A375 (cell line): ENCODE results near the gene SRPRB. TPM values are rescaled to one million over a fixed set of nuclear protein-coding genes. Genes with fewer than 3 reads are reported as not detected.

Experiments used
- total RNA-seq: library from RNA; depleted of rRNA; stranded (reverse); fragments of >200 nt; shearing (Covaris generic); gene quantifications from 2 replicates; pipeline ENCODE4 v1.2.3, GENCODE V29; 2014; rRNA removed

The SRPRB gene, protein sequence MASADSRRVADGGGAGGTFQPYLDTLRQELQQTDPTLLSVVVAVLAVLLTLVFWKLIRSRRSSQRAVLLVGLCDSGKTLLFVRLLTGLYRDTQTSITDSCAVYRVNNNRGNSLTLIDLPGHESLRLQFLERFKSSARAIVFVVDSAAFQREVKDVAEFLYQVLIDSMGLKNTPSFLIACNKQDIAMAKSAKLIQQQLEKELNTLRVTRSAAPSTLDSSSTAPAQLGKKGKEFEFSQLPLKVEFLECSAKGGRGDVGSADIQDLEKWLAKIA
- 49.3 and 69.8 TPM in 2 replicates for total RNA-seq

DNA sequence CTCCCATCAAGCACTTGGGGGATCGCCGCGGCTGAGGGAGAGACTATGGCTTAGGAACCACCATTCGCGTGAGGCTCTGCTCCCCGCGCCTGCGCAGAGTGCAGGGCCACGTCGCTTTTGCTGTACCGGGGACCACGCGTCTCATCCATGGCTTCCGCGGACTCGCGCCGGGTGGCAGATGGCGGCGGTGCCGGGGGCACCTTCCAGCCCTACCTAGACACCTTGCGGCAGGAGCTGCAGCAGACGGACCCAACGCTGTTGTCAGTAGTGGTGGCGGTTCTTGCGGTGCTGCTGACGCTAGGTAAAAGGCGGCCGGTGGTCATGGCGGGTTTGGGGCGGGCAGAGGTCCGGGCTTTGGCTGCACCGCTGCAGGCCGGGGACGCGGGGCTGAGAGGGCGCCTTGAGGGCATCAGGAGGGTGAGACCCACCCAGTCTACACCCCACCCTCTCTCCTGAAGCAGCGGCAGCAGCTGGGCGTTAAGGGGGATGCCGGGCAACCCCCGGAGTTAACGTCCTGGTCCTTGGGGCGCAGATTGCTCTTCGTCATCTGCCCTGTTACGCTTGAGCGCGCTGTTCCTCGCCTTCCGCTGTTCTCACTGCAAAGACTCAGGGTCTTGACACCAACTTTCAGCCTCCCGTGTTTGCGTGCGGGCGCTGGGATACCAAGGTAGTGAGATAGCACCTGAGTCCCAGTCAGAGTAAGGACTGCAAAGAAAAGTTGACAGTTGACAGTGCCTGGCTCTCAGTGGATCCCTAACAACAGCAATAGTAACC lies at the start of gene SRPRB:
SRPRB (plus strand) TSS at position 114 of the 774 bp plus-strand sequence; CDS start at position 148, 34 bp downstream.

Other genes starting within 250 kb of the SRPRB start
- gene CDV3, start 232.1 kb upstream of the SRPRB start, total RNA-seq, result 96.5 and 112 TPM in 2 replicates
- gene TOPBP1, start 143.9 kb upstream of the SRPRB start, total RNA-seq, result 54.4 and 59.9 TPM in 2 replicates
- 0.74 and 1.1 TPM in 2 replicates for gene TF, start 59.4 kb upstream of the SRPRB start, total RNA-seq
- gene RAB6B, start 90.1 kb downstream of the SRPRB start, total RNA-seq, result 0.41 and 1.9 TPM in 2 replicates
- 0.03 and 0.08 TPM in 2 replicates for gene SLCO2A1, start 224.1 kb downstream of the SRPRB start, total RNA-seq